Esophagus (tissue), 2 donors: ENCODE data around the gene SDSL. TPM values are rescaled to one million over a fixed set of nuclear protein-coding genes. Genes with fewer than 3 reads are reported as not detected.

Source experiments
- H3K27ac ChIP-seq, 2 donors: one replicate each; pipeline ENCODE4 v1.5.1; 2013; ENCODE audit warnings: low read depth in 2 of 2, mild to moderate bottlenecking in 2 of 2, inconsistent platforms in 1 of 2, low read length in 1 of 2, moderate library complexity in 1 of 2
- H3K27me3 ChIP-seq, 2 donors: one replicate each; pipeline ENCODE4 v1.6.1; 2013; ENCODE audit warnings: low read length in 2 of 2, control low read depth in 1 of 2, mild to moderate bottlenecking in 1 of 2; ENCODE audit not compliant: insufficient read depth in 2 of 2, control insufficient read depth in 1 of 2
- H3K36me3 ChIP-seq, 2 donors: one replicate each; pipeline ENCODE4 v1.6.1; 2013; ENCODE audit warnings: low read length in 1 of 2; ENCODE audit not compliant: control insufficient read depth in 2 of 2, insufficient read depth in 2 of 2
- H3K4me1 ChIP-seq, 2 donors: one replicate each; pipeline ENCODE4 v1.6.1; 2013; ENCODE audit warnings: low read length in 1 of 2; ENCODE audit not compliant: control insufficient read depth in 2 of 2, insufficient read depth in 2 of 2
- H3K4me3 ChIP-seq, 2 donors: one replicate each; pipeline ENCODE4 v1.5.1; 2013; ENCODE audit warnings: low read length in 2 of 2, mild to moderate bottlenecking in 2 of 2, low read depth in 1 of 2, moderate library complexity in 1 of 2
- H3K9me3 ChIP-seq, 2 donors: one replicate each; pipeline ENCODE4 v1.6.1; 2013; ENCODE audit warnings: mild to moderate bottlenecking in 2 of 2, low read depth in 1 of 2, low read length in 1 of 2, moderate library complexity in 1 of 2; ENCODE audit not compliant: control insufficient read depth in 2 of 2, insufficient read depth in 1 of 2
- WGBS, 2 donors: extraction: QIAGEN DNeasy Blood & Tissue Kit; methylation state at CpG; one replicate each; pipeline ENCODE4 v1.1.7; 2013; 5-methylcytosine and 5-hydroxymethylcytosine counted together
- polyA plus RNA-seq, 2 donors: library from polyadenylated mRNA; stranded (reverse); fragments of 200-250 nt; gene quantifications; one replicate each; pipeline ENCODE4 v1.2.3, GENCODE V29; 2013
- donor health status: healthy with polysubstance abuse.
- donor health status: Bipolar disorder and iron deficiency.

The SDSL gene
- polyA plus RNA-seq, 2 donors: 0.65 to 1.3 TPM

- no peak overlapping the region for H3K27ac ChIP-seq
- no peaks in the 10 kb centered on the region for H3K4me1 ChIP-seq
- no peak overlapping the region for H3K4me3 ChIP-seq
- WGBS, 2 donors: 3 to 4% methylated on average over 43 to 58 of the region's 58 CpGs
- H3K36me3 ChIP-seq: no peaks in the 10 kb centered on the region
- H3K27me3 ChIP-seq: peaks cover 11 to 32% of the 10 kb centered on the region in 2 donors
- H3K9me3 ChIP-seq: peaks cover 0 to 2% of the 10 kb centered on the region in 2 donors
Observed at GRCh38 chr12:113476176-113476986, 54.2 kb downstream of the SDSL start.

DNA sequence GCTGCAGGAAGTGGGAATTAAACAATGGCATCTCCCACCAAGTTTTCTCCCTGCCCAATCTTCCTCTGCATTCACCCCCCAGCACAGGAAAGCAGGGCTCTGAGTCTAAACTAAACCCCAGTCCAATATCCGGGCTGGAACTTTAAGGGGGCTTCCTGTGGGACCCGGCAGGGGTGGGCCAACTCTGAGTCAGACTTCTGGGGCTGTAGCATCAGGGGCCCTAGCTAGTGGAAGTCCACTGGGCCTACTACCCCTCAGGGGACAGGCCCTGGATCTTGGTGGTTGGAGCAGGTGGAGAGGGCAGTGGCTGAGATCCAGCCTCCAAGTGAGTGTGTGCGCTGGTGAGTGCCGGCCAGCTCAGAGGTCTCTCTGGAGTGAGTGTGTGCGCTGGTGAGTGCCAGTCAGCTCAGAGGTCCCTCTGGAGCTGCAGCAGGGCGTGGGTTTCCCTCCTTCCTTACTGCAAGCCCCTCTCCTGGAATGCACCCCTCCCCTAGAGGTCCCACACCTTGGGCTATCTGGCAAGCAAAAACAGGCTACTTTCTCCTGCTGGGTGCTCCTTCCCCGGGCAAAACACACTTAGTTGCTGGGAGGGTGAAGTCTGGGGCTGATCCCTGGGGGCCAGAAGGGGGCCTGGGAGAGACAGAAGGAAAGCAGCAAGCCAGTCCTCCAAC is 55.1 kb downstream of the SDSL start:
- no peaks in the 10 kb centered on the region for H3K4me1 ChIP-seq
- H3K4me3 ChIP-seq: no peak overlapping the region
- H3K27ac ChIP-seq: no peak overlapping the region
- peaks cover 11 to 27% of the 10 kb centered on the region in 2 donors for H3K27me3 ChIP-seq
- H3K36me3 ChIP-seq: no peaks in the 10 kb centered on the region
- H3K9me3 ChIP-seq: peaks cover 0 to 2% of the 10 kb centered on the region in 2 donors
- WGBS, 2 donors: 4 to 5% methylated on average over 7 of the region's 7 CpGs

- no peaks in the 10 kb centered on the region for H3K36me3 ChIP-seq
- H3K9me3 ChIP-seq: no peaks in the 10 kb centered on the region
- WGBS, 2 donors: 5 to 13% methylated on average over 3 of the region's 3 CpGs
- H3K4me1 ChIP-seq: no peaks in the 10 kb centered on the region
- H3K27ac ChIP-seq: no peak overlapping the region
- peaks cover 11 to 23% of the 10 kb centered on the region in 2 donors for H3K27me3 ChIP-seq
- no peak overlapping the region for H3K4me3 ChIP-seq
Observed at GRCh38 chr12:113477842-113478215, 55.6 kb downstream of the SDSL start.

GRCh38 chr12:113478351-113479011 is 56.3 kb downstream of the SDSL start:
- Histone ChIP-seq H3K27me3 (peaks cover 11 to 23% of the 10 kb centered on the region in 2 donors), H3K27ac (no peak overlapping the region), H3K4me3 (no peak overlapping the region), H3K9me3 (no peaks in the 10 kb centered on the region), H3K4me1 (no peaks in the 10 kb centered on the region), H3K36me3 (no peaks in the 10 kb centered on the region)
- 10 to 12% methylated on average over 41 of the region's 41 CpGs for WGBS, 2 donors

DNA sequence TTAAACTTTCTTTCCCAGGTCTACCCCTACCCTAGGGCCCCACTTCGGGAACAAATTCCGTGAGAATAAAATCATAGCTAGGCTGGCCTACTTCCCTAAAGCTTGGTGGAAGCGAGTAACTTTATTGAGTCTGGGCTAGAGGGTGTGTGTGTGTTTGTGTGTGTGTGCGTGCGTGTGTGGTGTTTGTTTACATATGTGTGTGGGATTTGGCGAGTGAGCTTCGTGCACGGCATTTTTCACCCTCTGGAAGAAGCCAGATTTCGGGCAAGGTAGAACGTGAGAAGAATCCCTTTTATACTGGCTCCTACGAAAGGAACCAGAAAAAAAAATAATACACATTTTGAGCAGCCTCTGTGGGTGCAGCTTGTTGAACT is 57.0 kb downstream of the SDSL start:
- Histone ChIP-seq H3K27me3 (peaks cover 7 to 23% of the 10 kb centered on the region in 2 donors), H3K27ac (no peak overlapping the region), H3K4me1 (no peaks in the 10 kb centered on the region), H3K36me3 (no peaks in the 10 kb centered on the region), H3K9me3 (no peaks in the 10 kb centered on the region), H3K4me3 (no peak overlapping the region)
- 7% methylated on average over 11 of the region's 11 CpGs for WGBS, 2 donors

GRCh38 chr12:113479590-113480335 is 57.6 kb downstream of the SDSL start:
- H3K4me3 ChIP-seq: no peak overlapping the region

GRCh38 chr12:113480336-113480971 is 58.3 kb downstream of the SDSL start:
- Histone ChIP-seq H3K9me3 (no peaks in the 10 kb centered on the region), H3K4me3 (no peak overlapping the region), H3K27me3 (peaks cover 3 to 19% of the 10 kb centered on the region in 2 donors), H3K27ac (no peak overlapping the region), H3K4me1 (no peaks in the 10 kb centered on the region), H3K36me3 (no peaks in the 10 kb centered on the region)
- 18 to 19% methylated on average over 9 of the region's 9 CpGs for WGBS, 2 donors

More at GRCh38 chr12:113479590-113480335, 57.6 kb downstream of the SDSL start:
- WGBS, 2 donors: 6 to 8% methylated on average over 61 of the region's 61 CpGs
- no peaks in the 10 kb centered on the region for H3K9me3 ChIP-seq
- H3K27ac ChIP-seq: no peak overlapping the region
- H3K36me3 ChIP-seq: no peaks in the 10 kb centered on the region
- peaks cover 3 to 23% of the 10 kb centered on the region in 2 donors for H3K27me3 ChIP-seq
- H3K4me1 ChIP-seq: no peaks in the 10 kb centered on the region

- Histone ChIP-seq H3K9me3 (no peaks in the 10 kb centered on the region), H3K36me3 (no peaks in the 10 kb centered on the region), H3K27ac (no peak overlapping the region), H3K4me3 (no peak overlapping the region), H3K27me3 (peaks cover 3 to 19% of the 10 kb centered on the region in 2 donors), H3K4me1 (no peaks in the 10 kb centered on the region)
- WGBS, 2 donors: 2 to 6% methylated on average over 1 of the region's 1 CpG
Observed at GRCh38 chr12:113482334-113482733, 60.2 kb downstream of the SDSL start.

DNA sequence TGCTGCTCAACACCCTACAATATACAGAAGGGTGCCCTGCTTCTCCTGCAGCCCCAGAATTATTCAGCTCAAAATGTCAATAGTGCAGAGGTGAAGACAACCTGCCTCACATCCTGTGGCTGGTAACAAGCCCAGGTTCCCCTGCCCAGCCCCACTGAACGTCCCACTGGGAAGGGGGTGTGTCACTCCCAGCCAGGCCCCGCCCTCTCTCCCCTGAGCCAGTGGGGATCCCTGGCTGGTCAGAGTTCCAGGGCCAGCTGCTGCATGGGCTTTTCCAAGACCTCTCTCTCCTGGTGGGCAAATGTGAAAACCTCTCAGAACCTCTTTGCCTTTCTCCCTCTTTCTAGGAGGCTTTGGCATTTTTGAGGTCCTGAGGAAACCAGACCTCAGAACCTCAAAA is 63.1 kb downstream of the SDSL start:
- H3K27ac ChIP-seq: no peak overlapping the region
- H3K4me1 ChIP-seq: no peaks in the 10 kb centered on the region
- H3K9me3 ChIP-seq: no peaks in the 10 kb centered on the region
- H3K27me3 ChIP-seq: peaks cover 0 to 3% of the 10 kb centered on the region in 2 donors
- WGBS, 2 donors: 0 to 9% methylated on average over 2 of the region's 2 CpGs
- H3K4me3 ChIP-seq: no peak overlapping the region
- H3K36me3 ChIP-seq: no peaks in the 10 kb centered on the region
